ENCODE results near the gene LILRA2.
"Not testable (repeated sequence)": the region's sequence is repeated elsewhere in the genome, so short reads cannot be mapped to it uniquely, and the experiment has no call there.

Gene LILRA2

GRCh38 chr19:54571715-54572615, 1.6 kb upstream of the LILRA2 start:
- DNase-seq = not testable (repeated sequence)

- DNase-seq = no peak
Measured at GRCh38 chr19:54572696-54573311, 786 bp upstream of the LILRA2 start.

DNA sequence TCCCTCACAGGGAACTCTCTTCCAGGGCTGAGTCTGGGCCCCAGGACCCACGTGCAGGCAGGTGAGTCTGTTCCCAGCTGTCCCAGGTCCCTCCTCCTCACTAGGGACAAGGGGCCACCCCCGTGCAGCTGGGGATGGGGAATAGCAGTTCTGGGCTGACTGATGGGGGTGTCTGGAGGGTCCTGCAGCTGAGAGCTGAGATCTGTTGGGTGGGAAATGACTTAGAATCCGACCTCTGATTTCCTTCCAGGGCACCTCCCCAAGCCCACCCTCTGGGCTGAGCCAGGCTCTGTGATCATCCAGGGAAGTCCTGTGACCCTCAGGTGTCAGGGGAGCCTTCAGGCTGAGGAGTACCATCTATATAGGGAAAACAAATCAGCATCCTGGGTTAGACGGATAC, 461 bp downstream of the LILRA2 start:
- DNase-seq = no peak

DNA sequence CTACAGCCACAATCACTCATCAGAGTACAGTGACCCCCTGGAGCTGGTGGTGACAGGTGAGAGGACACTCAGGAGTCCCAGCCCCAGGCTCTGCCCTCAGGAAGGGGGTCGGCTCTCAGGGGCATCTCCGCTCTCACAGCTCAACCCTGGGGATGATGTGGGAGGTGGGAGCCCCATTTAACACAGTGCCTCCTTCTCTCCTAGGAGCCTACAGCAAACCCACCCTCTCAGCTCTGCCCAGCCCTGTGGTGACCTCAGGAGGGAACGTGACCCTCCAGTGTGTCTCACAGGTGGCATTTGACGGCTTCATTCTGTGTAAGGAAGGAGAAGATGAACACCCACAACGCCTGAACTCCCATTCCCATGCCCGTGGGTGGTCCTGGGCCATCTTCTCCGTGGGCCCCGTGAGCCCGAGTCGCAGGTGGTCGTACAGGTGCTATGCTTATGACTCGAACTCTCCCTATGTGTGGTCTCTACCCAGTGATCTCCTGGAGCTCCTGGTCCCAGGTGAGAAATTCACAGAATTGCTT, 1.0 kb downstream of the LILRA2 start:
- no peak for DNase-seq

- not testable (repeated sequence) for DNase-seq
Measured at GRCh38 chr19:54575205-54575604, 1.6 kb downstream of the LILRA2 start.

DNA sequence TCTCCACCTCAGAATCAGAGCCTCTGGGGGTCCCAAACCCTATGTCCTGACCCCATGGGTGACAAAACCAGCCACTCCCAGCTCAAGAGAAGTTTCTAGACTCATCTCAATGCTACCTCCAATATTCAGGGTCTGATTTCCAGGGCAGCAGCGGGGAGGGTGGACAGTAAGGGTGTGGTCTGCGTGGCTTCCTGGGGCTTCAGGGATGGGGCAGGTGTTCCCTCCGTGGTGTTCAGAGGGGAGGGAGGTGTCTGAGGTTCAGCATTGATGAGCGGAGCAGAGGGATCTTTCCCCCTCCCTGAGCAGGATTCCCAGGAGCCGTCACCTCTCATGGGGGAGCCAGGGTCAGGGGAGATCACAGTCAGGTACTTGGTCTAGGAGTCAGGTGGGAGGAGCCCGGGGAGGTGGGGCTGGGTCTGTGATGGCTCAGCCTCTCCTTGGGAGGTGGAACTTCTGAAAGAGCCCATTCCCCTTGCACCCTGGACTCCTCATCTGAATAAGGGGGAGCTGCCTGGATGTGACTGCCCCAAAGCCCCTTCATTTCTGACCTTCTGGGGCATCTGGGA, 2.9 kb downstream of the LILRA2 start:
- no peak for DNase-seq

GRCh38 chr19:54577334-54577733, 3.7 kb downstream of the LILRA2 start:
- DNase-seq = no peak

DNA sequence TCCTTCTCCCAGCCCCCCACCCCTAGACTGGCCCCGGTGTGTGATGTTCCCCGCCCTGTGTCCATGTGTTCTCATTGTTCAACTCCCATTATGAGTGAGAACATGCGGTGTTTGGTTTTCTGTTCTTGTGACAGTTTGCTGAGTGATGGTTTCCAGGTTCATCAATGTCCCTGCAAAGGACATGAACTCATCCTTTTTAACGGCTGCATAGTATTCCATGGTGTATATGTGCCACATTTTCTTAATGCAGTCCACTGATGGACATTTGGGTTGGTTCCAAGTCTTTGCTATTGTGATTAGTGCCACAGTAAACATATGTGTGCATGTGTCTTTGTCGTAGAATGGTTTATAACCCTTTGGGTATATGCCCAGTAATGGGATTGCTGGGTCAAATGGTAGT, 4.7 kb downstream of the LILRA2 start:
- DNase-seq = not testable (repeated sequence)

DNA sequence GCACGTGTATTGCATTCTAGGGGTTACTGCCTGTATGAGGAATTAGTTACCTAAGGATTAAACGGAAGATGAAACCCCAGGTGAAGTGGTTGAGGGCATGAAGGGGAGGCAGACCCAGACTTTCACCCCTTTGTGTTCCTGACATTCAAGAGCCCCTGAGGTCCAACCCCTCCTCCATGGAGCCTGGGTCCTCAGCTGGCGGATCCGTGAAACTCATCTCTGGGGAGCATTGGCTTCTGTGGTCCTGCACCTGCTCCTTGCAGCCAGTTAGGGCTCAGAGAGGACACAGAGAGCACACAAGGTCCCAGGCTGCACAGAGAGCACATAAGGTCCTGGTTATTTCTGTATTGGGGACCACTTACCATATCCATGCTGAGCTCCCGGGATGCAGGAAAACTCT, 12.8 kb downstream of the LILRA2 start:
- no peak for DNase-seq

GRCh38 chr19:54587026-54587425, 13.4 kb downstream of the LILRA2 start:
- no peak for DNase-seq

- DNase-seq = not testable (repeated sequence)
Measured at GRCh38 chr19:54593445-54593844, 19.9 kb downstream of the LILRA2 start, which contains the start of gene LILRA1. Gene LILRA1 (plus strand): TSS chr19:54593632. CDS start chr19:54594245, 613 bp downstream.

GRCh38 chr19:54593931-54594626, 20.5 kb downstream of the LILRA2 start:
- DNase-seq = not testable (repeated sequence)

DNA sequence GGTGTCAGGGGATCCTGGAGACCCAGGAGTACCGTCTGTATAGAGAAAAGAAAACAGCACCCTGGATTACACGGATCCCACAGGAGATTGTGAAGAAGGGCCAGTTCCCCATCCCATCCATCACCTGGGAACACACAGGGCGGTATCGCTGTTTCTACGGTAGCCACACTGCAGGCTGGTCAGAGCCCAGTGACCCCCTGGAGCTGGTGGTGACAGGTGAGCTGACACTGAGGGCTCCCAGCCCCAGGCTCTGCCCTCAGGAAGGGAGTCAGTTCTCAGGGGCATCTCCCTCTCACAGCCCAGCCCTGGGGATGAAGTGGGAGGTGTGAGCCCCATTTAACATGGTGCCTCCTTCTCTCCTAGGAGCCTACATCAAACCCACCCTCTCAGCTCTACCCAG, 21.1 kb downstream of the LILRA2 start:
- DNase-seq = no peak

GRCh38 chr19:54595680-54596436, 22.3 kb downstream of the LILRA2 start:
- not testable (repeated sequence) for DNase-seq

DNA sequence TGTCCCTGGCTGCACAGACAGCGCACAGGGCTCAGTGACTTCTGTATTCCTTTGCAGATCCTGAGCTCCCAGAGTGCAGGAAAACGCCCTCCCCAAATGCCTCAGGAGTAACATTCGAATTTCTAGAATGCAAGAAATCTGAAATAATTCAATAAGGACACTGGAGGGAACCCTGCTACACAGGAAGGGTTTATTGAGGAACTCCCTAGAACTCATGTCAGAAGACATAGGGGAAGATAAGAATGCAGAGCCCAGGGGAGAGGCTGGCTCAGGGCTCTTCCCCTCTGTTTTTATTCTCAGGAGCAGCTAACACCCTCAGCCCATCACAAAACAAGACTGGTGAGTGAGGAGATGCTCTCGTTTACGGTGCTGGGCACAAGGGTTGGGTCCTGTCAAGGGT, 26.6 kb downstream of the LILRA2 start:
- no peak for DNase-seq

- DNase-seq = no peak
Measured at GRCh38 chr19:54606230-54606629, 32.6 kb downstream of the LILRA2 start.

GRCh38 chr19:54606891-54607784, 33.5 kb downstream of the LILRA2 start:
- no peak for DNase-seq

DNA sequence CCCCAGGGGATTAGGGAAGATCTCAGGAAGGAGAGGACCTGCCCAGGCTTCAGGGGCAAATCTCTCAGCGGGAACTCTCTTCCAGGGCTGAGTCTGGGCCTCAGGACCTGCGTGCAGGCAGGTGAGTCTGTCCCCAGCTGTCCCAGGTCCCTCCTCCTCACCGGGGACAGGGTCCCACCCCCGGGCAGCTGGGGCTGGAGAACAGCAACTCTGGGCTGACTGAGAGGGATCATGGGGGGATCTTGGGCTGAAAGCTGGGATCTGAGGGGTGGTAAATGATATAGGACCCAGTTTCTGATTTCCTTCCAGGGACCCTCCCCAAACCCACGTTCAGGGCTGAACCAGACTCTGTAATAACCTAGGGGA, 34.2 kb downstream of the LILRA2 start:
- DNase-seq = no peak

- DNase-seq = no peak
Measured at GRCh38 chr19:54608205-54608604, 34.6 kb downstream of the LILRA2 start.

- no peak for DNase-seq
Measured at GRCh38 chr19:54608792-54609191, 35.2 kb downstream of the LILRA2 start.

DNA sequence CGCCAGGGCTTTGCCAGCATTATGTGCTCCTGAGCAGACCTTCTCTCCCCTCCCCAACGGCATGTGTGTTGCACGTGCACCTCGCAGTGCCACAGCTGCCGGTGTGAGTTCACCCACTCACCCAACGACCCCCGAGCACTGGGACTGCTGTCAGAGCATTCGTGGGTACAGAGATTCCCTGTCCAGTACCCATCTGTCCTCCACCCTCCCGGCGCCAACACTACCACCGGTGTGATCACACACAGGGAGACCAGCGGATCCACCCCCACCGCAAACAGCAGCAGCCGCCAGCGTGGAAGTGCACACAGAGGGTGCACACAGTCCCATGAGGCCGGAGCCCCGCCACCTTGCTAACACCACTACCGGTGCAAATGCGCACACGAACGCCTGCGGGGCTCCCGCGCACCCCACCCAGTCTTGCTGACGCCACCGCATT, 35.8 kb downstream of the LILRA2 start:
- no peak for DNase-seq
